K562 (cell line): ENCODE results near the gene ACTRT1.

Experiments used
- BRCA1 ChIP-seq, 2 experiments: fragments of 450-650 bp in 1 of 2; sonication (generic) in 1 of 2; formaldehyde crosslinking in 1 of 2; IDR thresholded peaks; 2 replicates each; pipeline versions ENCODE4 v1.5.0 to v1.6.1; 2017 to 2020; ENCODE audit warnings: mild to moderate bottlenecking in 1 of 2, missing genetic modification reagents in 1 of 2
- CBX3 ChIP-seq, 2 experiments: IDR thresholded peaks; 1 replicate in 1 of 2; 2 replicates in 1 of 2; pipeline ENCODE4 v1.6.1; 2012; ENCODE audit warnings: inconsistent platforms in 2 of 2, low read length in 2 of 2, borderline replicate concordance in 1 of 2, control low read depth in 1 of 2
- CTCF ChIP-seq, 3 experiments: IDR thresholded peaks in 2 of 3; conservative IDR thresholded peaks in 1 of 3; 2 replicates each; pipeline ENCODE4 v1.5.1; 2011 to 2012; ENCODE audit warnings: low read length in 3 of 3, mild to moderate bottlenecking in 3 of 3, control low read depth in 2 of 3, improper control_type of control experiment in 1 of 3, inconsistent platforms in 1 of 3, low read depth in 1 of 3, mixed read lengths in 1 of 3, moderate library complexity in 1 of 3; ENCODE audit not compliant: insufficient read depth in 2 of 3
- CUX1 ChIP-seq: fragments of 200-800 bp; sonication (Bioruptor generic); IDR thresholded peaks from 2 replicates; pipeline ENCODE4 v1.6.1; 2016; ENCODE audit warnings: missing genetic modification characterization, missing compliant biosample characterization
- GABPA ChIP-seq: fragments of 200-800 bp; sonication (Bioruptor generic); conservative IDR thresholded peaks from 2 replicates; pipeline ENCODE4 v1.6.1; 2016; ENCODE audit warnings: low read depth, missing genetic modification characterization, missing compliant biosample characterization
- KLF1 ChIP-seq: fragments of 450-650 bp; IDR thresholded peaks from 2 replicates; pipeline ENCODE4 v1.6.1; 2016; ENCODE audit warnings: missing genetic modification characterization, missing compliant biosample characterization
- MXD1 ChIP-seq: fragments of 250-450 bp; sonication (Bioruptor Pico); IDR thresholded peaks from 2 replicates; pipeline ENCODE4 v1.8.0; 2021; ENCODE audit warnings: borderline replicate concordance, mild to moderate bottlenecking, moderate library complexity; ENCODE audit not compliant: poor library complexity, severe bottlenecking
- POLR2AphosphoS5 ChIP-seq: IDR thresholded peaks from 2 replicates; pipeline ENCODE4 v1.6.1; 2011; ENCODE audit warnings: mild to moderate bottlenecking, low read depth, low read length, moderate library complexity; ENCODE audit not compliant: control insufficient read depth, insufficient read depth
- RAD21 ChIP-seq, 2 experiments: fragments of 250-450 bp in 1 of 2; fragments of 450-650 bp in 1 of 2; sonication (Bioruptor Pico) in 1 of 2; formaldehyde crosslinking in 1 of 2; IDR thresholded peaks in 1 of 2; conservative IDR thresholded peaks in 1 of 2; 2 replicates each; pipeline versions ENCODE4 v1.4.0 to v1.8.0; 2020 to 2022; ENCODE audit warnings: mild to moderate bottlenecking in 2 of 2, moderate library complexity in 1 of 2
- SMARCB1 ChIP-seq: IDR thresholded peaks from 2 replicates; pipeline ENCODE4 v1.6.1; 2011; ENCODE audit warnings: improper control_type of control experiment, low read depth; ENCODE audit not compliant: insufficient read length
- USF2 ChIP-seq: sonication (generic); formaldehyde crosslinking; IDR thresholded peaks from 2 replicates; pipeline ENCODE4 v1.5.0; 2020; ENCODE audit warnings: missing genetic modification reagents
- ZNF589 ChIP-seq: fragments of 200-800 bp; sonication (Bioruptor generic); IDR thresholded peaks from 2 replicates; pipeline ENCODE4 v1.6.1; 2016; ENCODE audit warnings: low read depth, missing genetic modification characterization, missing compliant biosample characterization

- no peak for TF ChIP-seq USF2 (CRISPR knock-in tag)
- no peak for TF ChIP-seq SMARCB1
- no peak for TF ChIP-seq RAD21 (CRISPR knock-in tag; conservative IDR thresholded peaks at IDR 0.05 in 1 of 2, IDR thresholded peaks at IDR 0.05 in 1 of 2)
- TF ChIP-seq MXD1 (CRISPR knock-in tag) = no peak
- TF ChIP-seq POLR2AphosphoS5 = no peak
- no peak for TF ChIP-seq ZNF589 (CRISPR knock-in tag)
- TF ChIP-seq KLF1 (tag) = no peak
- TF ChIP-seq GABPA = no peak
- no peak for TF ChIP-seq CUX1 (CRISPR knock-in tag)
- TF ChIP-seq BRCA1 (IDR thresholded peaks at IDR 0.05) = no peak
- TF ChIP-seq BRCA1 (CRISPR knock-in tag; IDR thresholded peaks at IDR 0.05) = no peak
- no peak for TF ChIP-seq CTCF (IDR thresholded peaks at IDR 0.05 in 2 of 3, conservative IDR thresholded peaks at IDR 0.05 in 1 of 3; ENCODE audit: insufficient read depth in 2 of 3, low read depth in 1 of 3, low read length in 3 of 3)
- no peak for TF ChIP-seq CBX3 (IDR thresholded peaks at IDR 0.05; ENCODE audit: borderline replicate concordance in 1 of 2, low read length in 2 of 2)
Measured at GRCh38 chrX:128012015-128012414, 40.2 kb downstream of the ACTRT1 start.
